Loucy (cell line): Measurements from ENCODE around the gene FAM135A.

Experiments used
- EZH2phosphoT487 ChIP-seq: fragments of 200-600 bp; IDR thresholded peaks from 2 replicates; pipeline ENCODE4 v1.6.1; 2018; ENCODE audit warnings: antibody characterized with exemption, mild to moderate bottlenecking, moderate library complexity, borderline replicate concordance
- TF ChIP-seq, protein P1 (sequence below): fragments of 200-600 bp; sonication (generic); conservative IDR thresholded peaks from 2 replicates; pipeline ENCODE4 v1.5.1; 2014; ENCODE audit warnings: mild to moderate bottlenecking, antibody characterized with exemption, low read length

DNA sequence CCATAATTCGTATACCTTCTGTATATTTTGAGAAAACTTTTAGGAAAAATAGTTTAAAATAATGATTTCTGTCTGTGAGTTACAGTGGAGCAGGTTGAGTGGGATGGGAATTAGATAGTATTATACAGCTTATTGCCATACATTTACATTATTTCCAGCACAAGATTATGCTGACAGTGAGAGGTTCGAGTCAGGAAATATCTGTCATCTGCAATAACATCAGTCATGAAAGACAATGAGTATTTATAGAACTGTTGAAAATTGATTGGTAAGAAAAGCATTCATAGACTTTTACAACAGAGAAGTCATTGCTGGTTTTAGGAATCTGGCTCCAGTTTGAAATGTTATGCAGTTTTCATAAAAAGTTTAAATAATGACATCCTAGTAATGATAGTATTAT lies 45.9 kb downstream of the FAM135A start:
- TF ChIP-seq, protein P1, sequence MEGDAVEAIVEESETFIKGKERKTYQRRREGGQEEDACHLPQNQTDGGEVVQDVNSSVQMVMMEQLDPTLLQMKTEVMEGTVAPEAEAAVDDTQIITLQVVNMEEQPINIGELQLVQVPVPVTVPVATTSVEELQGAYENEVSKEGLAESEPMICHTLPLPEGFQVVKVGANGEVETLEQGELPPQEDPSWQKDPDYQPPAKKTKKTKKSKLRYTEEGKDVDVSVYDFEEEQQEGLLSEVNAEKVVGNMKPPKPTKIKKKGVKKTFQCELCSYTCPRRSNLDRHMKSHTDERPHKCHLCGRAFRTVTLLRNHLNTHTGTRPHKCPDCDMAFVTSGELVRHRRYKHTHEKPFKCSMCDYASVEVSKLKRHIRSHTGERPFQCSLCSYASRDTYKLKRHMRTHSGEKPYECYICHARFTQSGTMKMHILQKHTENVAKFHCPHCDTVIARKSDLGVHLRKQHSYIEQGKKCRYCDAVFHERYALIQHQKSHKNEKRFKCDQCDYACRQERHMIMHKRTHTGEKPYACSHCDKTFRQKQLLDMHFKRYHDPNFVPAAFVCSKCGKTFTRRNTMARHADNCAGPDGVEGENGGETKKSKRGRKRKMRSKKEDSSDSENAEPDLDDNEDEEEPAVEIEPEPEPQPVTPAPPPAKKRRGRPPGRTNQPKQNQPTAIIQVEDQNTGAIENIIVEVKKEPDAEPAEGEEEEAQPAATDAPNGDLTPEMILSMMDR = no peak
- TF ChIP-seq EZH2phosphoT487 = no peak
